NCI-H128 (cell line): ENCODE results near the gene MUS81.

Experiments
- DNase-seq: peaks from one replicate; lab custom pipeline; 2025; ENCODE audit not compliant: unreplicated experiment; lab: John Stamatoyannopoulos, UW

Gene MUS81

DNA sequence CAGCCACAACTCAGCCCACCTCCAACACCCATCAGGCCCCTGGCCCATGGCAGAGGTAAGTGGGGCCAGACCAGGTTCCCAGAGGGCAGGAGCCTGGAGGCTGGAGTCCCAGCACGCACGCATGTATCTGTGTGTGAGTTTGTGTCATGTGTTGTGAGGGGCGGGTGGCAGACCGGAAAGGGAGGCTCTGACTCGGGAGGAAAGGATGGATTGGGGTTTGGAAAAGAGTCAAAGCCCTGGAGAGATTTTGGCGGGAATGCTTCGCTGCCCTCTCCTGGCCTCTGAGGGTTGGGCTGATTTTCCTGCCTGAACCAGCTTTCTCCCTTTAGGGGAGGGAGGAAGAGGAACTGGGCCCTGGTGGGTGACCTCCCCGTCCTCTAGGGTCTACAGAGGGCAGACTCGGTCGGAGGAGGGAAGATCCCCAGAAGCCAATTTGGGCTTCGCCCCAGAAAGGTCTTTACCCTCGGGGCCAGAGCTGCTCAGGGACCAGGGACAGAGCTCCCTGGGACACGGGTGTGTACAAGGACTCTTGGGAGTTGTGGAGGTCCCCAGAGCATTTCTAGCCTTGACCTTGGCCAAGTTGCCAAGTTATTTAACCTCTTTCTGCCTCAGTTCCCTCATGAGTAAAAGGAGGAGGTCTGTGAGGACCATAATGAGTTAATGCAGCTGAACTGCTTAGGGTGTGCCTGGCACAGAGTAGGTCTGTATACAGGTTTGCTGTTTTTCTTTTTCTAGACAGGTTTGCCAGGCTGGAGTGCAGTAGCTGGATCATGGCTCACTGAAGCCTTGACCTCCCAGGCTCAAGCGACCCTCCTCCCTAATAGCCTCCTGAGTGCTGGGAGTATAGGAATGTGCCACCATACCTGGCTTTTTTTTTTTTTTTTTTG is 51.7 kb downstream of the MUS81 start:
- DNase-seq, result peak; percentile 28

GRCh38 chr11:65912845-65913244 is 52.6 kb downstream of the MUS81 start:
- DNase-seq, result no peak

DNA sequence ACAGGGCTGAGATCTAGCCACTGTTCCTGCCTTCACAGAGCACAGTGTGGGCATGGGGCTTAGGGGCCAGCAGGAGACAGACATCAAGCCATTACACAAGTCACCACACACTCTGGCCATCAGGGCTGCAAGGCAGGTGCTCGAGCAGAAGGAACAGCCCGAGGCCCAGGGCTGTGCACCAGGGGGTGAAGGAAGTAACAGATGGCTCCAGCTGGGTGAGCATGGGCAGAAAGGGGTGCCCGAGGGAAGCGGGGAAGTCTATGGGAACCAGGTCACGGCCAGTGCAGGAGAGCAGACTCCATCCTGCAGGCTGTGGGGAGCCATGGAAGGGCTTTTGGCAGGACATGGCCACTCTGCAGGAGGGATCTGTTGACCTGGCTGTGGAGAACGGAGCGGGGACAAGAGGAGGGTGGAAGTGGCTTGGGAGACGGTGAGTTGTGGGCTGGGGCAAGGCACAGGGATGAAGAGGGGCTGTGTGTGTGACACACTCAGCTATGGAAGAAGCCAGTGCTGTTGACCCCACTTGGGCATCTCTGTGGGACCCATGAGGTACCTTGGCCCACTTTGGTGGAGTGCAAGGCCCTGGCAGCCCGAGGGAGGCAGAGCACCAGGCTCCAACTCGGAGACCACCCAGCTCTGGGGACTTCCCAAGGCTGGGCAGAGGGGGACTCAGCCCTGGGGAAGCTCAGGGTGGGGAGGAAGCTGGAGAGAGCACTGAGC is 55.0 kb downstream of the MUS81 start:
- no peak for DNase-seq

- DNase-seq, result no peak
Observed at GRCh38 chr11:65915821-65916251, 55.6 kb downstream of the MUS81 start.
